ENCODE results near the gene PTBP3.
"Not testable (repeated sequence)": the region's sequence is repeated elsewhere in the genome, so short reads cannot be mapped to it uniquely, and the experiment has no call there.

The PTBP3 gene

GRCh38 chr9:112322701-112323377, 10.6 kb downstream of the PTBP3 start:
- no peak for DNase-seq

GRCh38 chr9:112316258-112316943, 17.0 kb downstream of the PTBP3 start:
- no peak for DNase-seq

GRCh38 chr9:112315331-112316257, 17.8 kb downstream of the PTBP3 start:
- DNase-seq: no peak

- no peak for DNase-seq
These were observed 21.3 kb downstream of the PTBP3 start for GRCh38 chr9:112312139-112312538.

- DNase-seq: no peak
These were observed 21.9 kb downstream of the PTBP3 start for GRCh38 chr9:112311497-112311896.

GRCh38 chr9:112310826-112311225, 22.6 kb downstream of the PTBP3 start:
- DNase-seq: no peak

- DNase-seq: no peak
These were observed 24.8 kb downstream of the PTBP3 start for GRCh38 chr9:112308588-112308987.

GRCh38 chr9:112301420-112301819, 32.0 kb downstream of the PTBP3 start:
- DNase-seq: no peak

- no peak for DNase-seq
These were observed 33.9 kb downstream of the PTBP3 start for GRCh38 chr9:112299514-112299913.

- DNase-seq: no peak
These were observed 36.5 kb downstream of the PTBP3 start for GRCh38 chr9:112296929-112297328.

GRCh38 chr9:112295174-112295573, 38.2 kb downstream of the PTBP3 start:
- DNase-seq: no peak

GRCh38 chr9:112288029-112288428, 45.4 kb downstream of the PTBP3 start:
- DNase-seq: no peak

- DNase-seq: no peak
These were observed 46.5 kb downstream of the PTBP3 start for GRCh38 chr9:112286926-112287325.

- no peak for DNase-seq
These were observed 48.4 kb downstream of the PTBP3 start for GRCh38 chr9:112285056-112285455.

GRCh38 chr9:112283582-112284253, 49.7 kb downstream of the PTBP3 start:
- DNase-seq: no peak

GRCh38 chr9:112282841-112283240, 50.6 kb downstream of the PTBP3 start:
- not testable (repeated sequence) for DNase-seq

- no peak for DNase-seq
These were observed 52.5 kb downstream of the PTBP3 start for GRCh38 chr9:112280904-112281303.

- no peak for DNase-seq
These were observed 53.9 kb downstream of the PTBP3 start for GRCh38 chr9:112279501-112279900.

GRCh38 chr9:112278152-112278551, 55.3 kb downstream of the PTBP3 start:
- DNase-seq: no peak

- DNase-seq: no peak
These were observed 58.8 kb downstream of the PTBP3 start for GRCh38 chr9:112274600-112274999.

- no peak for DNase-seq
These were observed 59.5 kb downstream of the PTBP3 start for GRCh38 chr9:112273876-112274275.

GRCh38 chr9:112271466-112272098, 61.8 kb downstream of the PTBP3 start:
- no peak for DNase-seq

GRCh38 chr9:112268413-112268812, 65.0 kb downstream of the PTBP3 start:
- no peak for DNase-seq
